NCI-H1436 treated with DMSO at 0.1 percent for 48 hours (cell line): ENCODE data around the gene SSX2IP.
A peak's percentile ranks its signal among the peaks of the same experiment; 100 is the strongest.
"Not testable (repeated sequence)": the region's sequence is repeated elsewhere in the genome, so short reads cannot be mapped to it uniquely, and the experiment has no call there.

ENCODE experiments used
- DNase-seq: peaks from one replicate; lab custom pipeline; 2025; lab: John Stamatoyannopoulos, UW

Gene SSX2IP, protein sequence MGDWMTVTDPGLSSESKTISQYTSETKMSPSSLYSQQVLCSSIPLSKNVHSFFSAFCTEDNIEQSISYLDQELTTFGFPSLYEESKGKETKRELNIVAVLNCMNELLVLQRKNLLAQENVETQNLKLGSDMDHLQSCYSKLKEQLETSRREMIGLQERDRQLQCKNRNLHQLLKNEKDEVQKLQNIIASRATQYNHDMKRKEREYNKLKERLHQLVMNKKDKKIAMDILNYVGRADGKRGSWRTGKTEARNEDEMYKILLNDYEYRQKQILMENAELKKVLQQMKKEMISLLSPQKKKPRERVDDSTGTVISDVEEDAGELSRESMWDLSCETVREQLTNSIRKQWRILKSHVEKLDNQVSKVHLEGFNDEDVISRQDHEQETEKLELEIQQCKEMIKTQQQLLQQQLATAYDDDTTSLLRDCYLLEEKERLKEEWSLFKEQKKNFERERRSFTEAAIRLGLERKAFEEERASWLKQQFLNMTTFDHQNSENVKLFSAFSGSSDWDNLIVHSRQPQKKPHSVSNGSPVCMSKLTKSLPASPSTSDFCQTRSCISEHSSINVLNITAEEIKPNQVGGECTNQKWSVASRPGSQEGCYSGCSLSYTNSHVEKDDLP

DNA sequence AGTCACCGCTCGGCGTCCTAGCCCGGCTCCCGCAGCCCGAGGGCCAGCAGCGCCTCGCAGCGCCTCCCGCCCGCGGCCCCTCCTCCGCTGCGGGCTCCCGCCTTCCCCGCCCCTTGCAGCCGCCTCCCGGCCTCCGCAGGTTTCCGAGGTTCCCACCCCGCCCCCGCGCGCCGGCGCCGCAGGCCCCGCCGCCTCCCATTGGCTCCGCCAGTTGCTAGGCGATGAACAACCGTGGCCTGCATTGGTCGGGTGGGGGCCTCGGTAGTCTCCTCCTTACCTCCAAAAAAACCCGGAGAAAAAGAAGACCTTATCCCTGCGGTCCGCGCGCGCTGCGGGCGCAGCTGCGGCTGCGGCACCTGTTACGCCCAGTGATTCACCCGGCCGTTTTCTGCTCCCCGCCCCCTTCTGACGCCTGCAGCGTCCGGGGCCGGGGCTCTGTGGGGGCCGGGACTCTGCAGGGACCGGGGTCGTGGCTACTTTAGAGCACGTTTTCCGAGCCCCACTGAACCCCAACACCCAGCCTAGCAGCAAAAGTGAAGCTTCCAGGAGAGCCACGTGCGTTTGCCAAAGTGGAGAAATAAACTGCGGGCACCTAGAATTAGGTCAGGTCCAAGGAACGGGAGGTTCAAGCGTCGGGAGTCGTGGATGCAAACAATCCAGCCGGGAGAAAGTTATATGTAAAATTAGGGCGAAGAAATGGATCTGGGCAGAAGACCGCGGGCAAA is at the start of gene SSX2IP:
SSX2IP (minus strand) TSS at position 65 of the 725 bp plus-strand sequence. CDS start 19,242 bp downstream, outside the sequence.
- DNase-seq: peak; percentile 69

DNA sequence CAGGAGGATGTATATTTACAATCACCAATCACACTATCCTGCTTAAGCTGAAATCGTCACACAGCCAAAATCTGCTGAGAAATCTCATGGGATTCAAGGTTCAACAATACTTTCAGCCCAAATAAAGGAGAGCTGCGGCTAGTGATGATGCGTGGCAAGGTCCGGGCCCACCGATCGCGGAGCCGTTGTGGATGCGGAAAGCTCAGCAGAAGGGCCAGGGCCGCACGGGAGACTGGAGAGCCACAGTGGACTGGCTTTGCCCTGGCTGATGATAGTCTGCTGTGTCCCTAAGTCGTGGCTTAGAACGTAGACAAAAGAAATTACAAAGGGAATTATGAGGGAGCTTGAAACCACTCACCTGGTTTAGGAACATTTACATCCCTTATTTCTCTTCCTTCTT is 48.0 kb upstream of the SSX2IP start:
- DNase-seq: no peak

DNA sequence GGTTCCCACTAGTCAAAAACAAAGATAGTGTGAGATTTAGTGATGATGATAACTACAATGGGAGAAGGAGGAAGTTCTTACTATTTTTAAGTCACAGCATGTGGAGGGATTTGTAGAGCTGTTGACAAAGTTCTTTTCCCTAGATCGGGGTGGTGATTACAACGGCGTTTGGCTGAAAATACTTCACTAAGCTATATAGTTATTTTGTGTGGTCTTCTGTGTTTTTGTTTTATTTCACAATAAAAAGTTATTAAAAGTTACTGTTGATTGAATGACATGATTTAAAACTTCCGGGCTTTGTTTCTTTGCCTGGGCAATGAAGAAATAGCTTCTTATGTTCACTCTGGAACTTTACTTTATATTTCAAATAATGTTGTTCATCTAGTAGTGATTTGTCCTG is 47.3 kb upstream of the SSX2IP start:
- DNase-seq: no peak

DNA sequence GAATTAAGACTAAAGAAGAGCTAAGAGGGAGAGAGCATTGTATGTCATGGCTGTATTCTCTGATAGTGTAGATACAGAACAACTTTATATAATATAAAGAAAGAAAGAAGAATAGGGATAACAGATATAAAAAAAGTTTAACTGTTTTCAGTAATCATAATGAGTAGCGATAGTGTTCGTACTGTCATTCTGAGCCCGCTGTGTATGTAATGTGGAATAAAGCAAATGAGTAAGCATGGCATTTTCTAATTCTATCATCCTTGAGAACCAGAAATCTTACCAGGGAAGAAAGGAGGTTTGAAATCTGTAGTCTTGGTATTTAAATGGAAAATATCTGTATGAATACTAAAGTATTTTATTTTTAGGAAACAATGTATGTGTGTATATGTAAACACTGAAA is 46.7 kb upstream of the SSX2IP start:
- no peak for DNase-seq

DNA sequence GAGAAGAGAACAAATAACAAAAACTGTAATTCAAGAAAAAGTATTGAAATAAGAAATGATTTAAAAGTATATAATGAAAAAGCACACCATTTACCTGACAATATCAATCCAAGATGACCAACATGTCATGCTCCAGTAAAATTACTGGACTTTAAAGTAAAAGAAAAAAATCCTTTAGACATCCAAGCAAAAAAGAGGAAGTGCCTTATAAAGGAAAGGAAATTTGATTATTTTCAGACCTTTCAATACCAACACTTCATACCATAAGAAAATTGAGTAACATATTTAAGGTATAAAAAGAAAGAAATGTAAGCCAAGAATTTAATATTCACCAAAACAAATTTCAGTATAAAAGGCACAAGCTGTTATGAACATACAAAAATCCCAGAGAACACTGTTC is 46.2 kb upstream of the SSX2IP start:
- DNase-seq: no peak

DNA sequence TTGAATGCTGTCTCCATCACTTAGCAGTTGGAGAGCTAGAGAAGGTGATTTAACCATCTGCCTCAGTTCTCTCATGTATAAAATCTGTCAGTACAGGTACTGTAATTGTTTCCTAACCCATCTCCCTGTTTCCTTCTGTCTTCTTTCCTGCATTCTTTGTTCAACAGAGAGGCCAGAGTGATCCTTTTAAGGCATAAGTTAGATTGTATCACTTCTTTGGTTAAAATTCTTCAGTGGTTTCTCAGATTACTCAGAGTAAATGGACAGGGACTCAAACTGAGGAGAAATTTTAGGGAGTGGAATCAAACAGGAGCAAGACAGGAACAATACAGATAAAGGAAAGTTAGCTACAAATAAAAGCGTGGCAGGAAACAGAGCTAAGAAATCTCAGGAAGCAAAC is 45.2 kb upstream of the SSX2IP start:
- DNase-seq: no peak

DNA sequence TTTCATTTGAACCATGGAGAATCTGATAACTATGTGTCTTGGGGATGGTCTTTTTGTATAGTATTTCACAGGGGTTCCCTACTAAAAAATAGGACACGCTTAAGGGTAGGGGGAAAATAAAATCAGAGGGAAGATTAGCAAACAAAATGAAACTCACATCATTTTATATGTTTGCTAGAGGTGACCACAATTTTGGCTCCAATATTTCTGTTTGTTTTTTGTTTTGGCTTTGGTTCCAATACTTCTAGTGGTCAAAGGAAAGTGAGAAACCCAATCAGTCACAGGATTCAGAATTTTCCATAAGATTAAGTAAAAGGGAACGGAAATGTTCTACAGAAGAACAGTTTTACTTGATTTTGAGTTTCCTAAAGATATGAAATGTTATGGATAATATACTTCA is 42.3 kb upstream of the SSX2IP start:
- no peak for DNase-seq

DNA sequence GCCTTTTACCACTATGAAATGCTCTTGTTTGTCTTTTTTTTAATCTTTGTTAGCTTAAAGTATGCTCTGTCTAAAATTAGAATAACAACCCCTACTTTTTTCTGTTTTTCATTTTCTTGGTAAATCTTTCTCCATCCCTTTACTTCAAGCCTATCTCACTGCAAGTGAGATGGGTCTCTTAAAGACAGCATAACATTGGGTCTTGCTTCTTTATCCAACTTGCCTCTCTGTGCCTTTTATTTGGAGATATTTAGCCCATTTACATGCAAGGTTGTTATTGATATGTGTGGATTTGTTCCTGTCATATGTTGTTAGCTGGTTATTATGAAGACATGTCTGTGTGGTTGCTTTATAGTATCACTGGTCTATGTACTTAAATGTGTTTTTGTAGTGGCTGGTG is 41.3 kb upstream of the SSX2IP start:
- DNase-seq: no peak

DNA sequence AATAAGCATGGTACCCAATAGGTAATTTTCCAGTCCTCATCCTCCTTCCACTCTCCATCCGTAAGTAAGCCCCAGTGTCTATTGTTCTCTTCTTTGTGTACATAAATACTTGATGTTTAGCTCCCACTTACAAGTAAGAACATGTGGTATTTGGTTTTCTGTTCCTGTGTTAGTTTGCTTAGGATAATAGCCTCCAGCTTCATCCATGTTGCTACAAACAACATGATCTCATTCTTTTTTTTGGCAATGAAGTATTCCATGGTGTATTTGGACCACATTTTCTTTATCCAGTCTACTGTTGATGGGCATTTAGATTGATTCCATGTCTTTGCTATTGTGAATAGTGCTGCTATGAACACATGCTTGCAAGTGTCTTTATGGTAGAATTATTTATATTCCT is 37.5 kb upstream of the SSX2IP start:
- DNase-seq: peak; percentile 15

DNA sequence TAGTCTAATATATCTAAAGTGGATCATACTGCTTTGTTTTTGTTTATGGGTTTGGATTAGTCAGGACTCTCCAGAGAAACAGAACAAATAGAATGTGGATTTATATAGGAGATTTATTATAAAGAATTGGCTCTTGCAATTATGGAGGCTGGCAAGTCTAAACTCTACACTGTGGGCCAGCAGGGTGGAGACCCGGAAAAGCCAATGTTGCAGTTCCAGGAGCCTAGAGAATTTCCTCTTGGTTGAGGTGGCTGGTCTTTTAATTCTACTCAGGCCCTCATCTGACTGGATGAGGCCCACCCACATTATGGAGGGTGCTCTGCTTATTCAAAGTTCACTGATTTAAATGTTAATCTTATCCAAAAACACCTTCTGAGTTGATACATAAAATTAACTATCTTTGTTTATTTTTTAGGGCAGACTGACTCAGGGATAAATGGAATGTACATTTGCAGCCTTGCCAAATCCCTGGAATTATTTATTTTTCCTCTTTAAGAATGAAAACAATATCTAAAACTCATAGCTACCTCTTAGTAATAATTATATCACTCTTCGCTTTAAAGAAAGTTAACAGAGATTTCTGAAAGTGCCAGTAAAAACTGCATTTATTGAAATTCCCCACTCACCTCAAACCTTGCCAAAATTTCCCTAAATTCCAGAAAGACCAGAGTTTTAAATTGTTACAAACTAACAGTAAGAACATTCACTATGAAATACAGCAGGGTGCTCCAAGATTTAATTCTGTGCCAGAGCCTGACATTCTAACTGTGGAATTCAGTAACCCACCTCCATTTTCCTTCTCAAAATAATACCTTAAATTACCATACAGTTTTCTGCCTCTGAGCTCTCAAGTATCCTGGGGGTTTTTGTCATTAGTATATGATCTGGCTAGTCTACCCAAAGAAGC is 36.6 kb upstream of the SSX2IP start:
- no peak for DNase-seq

DNA sequence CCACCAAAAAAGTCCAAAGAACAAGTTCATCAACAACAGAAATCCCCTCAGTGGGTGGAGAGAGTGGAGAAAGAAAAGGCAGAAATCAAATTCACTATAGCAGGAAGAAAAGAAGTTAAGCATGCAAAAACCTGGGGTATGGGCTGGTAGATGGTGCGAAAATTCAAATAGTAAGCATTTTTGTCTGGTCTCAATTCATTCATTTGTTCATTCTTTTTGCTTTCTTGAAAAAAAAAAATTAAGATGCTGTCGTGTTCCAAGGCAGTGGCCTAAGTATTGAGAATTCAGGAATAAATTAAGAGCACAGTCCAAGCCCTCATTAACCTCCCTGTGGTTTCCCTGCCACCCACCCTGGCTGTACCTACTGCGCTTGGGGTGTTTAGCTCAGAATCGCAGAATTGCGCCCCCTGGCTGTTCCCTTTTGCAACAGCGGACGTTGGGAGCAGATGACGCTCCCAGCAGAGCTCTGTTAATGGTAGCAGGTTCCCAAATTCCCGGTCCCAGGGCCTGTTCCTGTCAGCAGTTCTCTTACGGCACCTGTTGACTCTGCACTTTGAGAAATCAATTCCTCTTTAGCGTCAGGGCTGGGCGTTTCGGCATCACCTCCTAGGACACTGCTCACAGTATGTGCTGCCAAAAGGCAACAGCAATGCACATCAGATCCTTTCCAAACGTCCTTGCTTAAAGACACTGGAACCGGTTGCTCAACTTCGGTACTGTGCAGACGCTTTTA is 34.0 kb upstream of the SSX2IP start:
- no peak for DNase-seq

DNA sequence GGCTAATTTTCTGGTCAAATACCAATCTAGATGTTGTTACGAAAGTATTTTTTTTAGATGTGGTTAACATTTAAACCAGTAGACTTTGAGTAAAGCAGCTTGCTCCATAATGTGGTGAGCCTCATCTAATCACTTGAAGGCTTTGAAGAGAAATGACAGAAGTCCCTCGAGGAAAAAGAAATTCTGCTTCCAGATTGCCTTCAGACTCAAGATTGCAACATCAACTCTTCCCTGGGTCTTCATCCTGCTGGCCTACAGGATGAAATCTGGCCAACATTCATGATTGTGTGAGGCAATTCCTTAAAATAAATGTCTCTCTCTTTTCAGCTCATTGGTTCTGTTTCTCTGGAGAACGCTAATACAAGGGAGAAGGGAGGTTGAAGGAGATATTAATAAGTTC is 32.5 kb upstream of the SSX2IP start:
- DNase-seq: no peak

DNA sequence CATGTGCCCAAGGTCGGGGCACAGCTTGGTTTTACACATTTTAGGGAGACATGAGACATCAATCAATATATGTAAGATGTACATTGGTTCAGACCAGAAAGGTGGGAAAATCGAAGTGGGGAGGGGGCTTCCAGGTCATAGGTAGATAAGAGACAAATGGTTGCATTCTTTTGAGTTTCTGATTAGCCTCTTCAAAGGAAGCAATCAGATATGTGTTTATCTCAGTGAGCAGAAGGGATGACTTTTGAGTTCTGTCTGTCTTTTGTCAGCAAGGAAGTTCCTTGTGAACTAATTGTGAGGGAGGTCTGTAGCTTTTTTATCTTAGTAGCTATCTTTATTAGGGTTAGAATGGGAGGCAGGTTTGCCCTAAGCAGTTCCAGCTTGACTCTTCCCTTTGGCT is 31.6 kb upstream of the SSX2IP start:
- DNase-seq: not testable (repeated sequence)

DNA sequence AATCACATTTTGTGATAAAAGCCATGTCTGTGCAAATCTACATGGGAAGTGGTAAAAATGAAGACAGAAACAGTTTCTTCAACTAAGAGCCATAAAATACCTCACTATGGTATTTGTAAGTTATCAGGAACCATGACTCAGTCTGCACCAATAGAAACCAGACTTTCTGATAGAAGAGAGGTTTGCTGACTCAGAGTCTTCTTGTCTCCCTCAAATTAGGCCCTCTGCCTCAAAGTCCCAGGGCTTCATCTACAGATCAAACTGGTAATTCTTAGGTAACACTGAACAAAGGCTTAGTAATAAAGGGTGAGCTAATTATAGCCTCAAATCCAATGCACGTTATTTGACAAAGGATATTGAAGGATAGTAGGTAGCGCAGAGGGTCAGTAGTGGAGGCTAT is 30.9 kb upstream of the SSX2IP start:
- DNase-seq: no peak

DNA sequence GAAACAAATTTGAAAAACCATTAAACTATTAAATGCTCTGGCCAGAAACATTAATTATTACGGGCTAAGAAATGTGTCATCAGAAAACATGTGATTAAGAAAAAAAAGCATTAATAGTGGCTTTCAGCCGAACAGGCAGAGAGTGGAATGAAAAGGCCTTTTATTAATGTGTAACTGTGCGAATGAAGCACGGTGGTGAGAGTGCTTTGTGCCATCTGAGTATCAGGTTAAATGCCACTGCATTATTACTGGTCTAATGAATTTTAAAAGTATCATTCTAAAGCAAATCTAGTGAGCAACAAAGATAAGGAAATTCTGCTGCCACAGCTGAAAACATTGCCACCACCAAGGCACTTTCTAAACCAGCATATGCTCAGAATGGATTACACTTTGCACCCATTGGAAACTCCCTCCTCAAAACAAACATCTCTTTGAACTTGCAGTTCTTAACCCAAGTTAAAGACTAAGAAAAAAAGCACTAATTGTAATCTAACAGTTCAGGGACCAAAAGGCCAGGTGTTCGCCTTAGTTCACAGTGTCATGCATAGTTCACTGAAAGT is 30.0 kb upstream of the SSX2IP start:
- no peak for DNase-seq

DNA sequence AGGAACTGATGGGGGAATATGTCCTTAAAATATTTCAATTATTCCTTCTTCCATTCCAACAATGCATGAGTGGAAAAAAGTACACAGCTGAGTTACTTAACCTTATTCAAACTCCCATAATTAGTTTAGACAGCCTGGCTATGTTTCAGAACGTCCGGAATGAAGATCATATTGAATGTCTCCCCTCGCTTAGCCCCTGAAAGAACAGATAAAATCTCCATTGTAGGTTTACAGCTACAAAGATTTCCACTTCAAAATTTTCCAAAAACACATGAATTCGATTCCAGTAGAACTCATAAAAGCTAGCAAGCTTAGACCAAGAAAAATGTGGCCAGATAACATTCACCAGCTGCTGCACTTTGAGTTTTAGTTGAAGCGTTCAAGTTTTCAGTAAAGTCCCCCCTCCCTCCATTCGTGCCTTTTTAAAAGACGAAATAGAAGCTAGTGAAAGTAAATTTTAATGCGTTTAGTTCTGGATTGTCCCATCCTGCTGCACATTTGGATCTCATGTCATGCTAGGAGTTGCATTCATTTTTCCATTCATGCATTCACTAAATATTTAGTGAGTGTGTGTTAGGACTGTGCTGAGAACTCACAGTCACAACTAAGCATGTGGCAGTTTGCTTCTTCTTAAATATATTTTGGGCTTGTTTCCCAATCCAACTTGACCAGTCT is 29.4 kb upstream of the SSX2IP start:
- DNase-seq: no peak

DNA sequence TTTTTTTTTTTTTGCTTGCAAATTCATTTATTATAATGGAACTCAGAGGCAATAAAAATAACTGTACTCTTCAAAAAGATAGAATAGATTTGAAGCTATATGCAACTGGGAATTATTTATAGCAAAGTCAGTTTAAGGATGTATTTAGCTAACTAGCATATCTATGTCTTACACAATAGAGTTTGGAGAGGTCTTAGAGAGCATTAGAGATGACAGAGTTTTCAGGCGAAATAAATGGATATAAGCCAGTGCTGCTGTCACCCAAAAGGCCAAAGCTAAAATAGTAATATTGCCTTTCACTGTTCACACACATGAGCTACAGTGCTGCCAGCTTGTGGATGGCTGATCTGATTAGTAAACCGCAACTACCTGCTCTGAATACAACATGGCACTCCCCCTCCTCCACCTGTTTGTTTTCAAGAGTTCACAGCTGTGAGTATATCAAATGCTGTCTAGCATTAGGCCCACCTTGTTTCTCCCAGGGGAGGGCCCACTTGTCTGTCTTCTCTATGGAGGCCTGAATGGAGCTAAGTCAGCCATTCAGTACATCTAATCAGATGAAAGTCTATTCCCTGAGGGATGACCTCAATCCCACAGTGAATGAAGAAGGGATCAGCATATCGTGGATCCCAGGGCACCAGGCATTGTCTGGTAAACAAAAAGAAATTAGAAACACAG is 25.2 kb upstream of the SSX2IP start:
- DNase-seq: peak; percentile 86

DNA sequence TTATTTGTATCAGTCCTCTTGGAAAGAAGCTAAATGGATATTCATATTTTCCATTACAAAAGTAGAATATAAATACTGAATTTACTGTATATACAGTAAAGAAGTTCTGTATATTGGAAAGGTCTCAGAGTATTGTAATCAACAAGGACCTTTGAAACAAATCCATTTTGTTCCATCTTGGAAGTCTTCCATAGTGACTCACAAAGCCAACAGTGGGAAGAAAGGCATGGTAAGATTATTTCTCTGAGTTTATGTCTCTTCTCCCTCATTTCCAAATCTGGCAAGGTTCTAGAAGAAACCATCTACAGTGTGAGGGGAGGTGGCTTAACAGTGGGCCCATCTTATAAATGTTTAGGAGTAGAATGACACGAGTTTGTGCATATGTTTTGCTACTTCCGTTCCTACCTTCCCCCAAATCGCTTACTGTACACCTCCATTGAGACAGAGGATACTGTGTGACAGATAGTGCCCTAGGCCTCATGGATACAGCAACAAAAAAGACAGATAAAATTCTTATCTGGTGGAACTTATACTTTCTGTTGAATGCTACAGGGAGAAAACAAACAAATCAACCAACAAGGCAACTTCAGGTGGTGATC is 22.1 kb upstream of the SSX2IP start:
- DNase-seq: no peak

DNA sequence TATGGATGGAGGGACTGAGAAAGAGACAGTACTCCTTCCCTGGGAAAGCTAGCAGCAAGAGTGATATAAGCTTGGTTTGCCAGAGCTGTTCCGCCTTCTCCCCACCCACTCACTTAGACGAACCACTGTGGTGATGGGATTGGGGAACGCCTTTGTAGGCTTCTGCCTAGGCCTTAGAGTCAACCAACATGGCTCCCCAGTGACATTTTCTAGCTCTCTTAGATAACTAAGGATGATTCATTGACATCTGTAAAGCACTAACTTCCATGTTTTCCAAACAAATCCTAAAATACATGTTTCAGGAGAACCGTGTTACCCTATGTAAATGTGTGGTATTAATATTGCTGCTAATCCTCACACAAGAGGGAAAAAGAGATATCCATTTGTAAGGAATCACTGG is 21.6 kb upstream of the SSX2IP start:
- no peak for DNase-seq
